ENCODE measurements around the gene TRAP1. TPM values are rescaled to one million over a fixed set of nuclear protein-coding genes. Genes with fewer than 3 reads are reported as not detected.

The TRAP1 gene
- total and polyA plus RNA-seq, 8 donors: 58.0 to 254 (median 84.0) TPM

DNA sequence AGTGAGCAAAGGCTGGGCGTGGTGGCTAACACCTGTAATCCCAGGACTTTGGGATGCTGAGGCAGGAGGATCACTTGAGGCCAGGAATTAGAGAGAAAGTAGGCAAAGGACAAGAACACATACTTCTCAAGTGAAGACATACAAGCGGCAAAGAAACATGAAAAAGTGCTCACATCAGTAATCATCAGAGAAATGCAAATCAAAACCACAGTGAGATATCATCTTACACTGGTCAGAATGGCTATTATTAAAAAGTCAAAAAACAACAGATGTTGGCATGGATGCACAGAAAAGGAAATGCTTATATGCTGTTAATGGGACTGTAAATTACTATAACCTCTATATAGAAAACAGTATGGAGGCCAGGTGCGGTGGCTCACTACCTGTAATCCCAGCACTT, 93.7 kb downstream of the TRAP1 start:
- no peaks in the 10 kb centered on the region for H3K9me3 ChIP-seq
- no peak overlapping the region for H3K4me3 ChIP-seq
- ATAC-seq: no peak
- no peak overlapping the region for H3K27ac ChIP-seq
- H3K36me3 ChIP-seq: no peaks in the 10 kb centered on the region
- TF ChIP-seq, protein P1, sequence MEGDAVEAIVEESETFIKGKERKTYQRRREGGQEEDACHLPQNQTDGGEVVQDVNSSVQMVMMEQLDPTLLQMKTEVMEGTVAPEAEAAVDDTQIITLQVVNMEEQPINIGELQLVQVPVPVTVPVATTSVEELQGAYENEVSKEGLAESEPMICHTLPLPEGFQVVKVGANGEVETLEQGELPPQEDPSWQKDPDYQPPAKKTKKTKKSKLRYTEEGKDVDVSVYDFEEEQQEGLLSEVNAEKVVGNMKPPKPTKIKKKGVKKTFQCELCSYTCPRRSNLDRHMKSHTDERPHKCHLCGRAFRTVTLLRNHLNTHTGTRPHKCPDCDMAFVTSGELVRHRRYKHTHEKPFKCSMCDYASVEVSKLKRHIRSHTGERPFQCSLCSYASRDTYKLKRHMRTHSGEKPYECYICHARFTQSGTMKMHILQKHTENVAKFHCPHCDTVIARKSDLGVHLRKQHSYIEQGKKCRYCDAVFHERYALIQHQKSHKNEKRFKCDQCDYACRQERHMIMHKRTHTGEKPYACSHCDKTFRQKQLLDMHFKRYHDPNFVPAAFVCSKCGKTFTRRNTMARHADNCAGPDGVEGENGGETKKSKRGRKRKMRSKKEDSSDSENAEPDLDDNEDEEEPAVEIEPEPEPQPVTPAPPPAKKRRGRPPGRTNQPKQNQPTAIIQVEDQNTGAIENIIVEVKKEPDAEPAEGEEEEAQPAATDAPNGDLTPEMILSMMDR (IDR thresholded peaks at IDR 0.05): no peak
- FAIRE-seq: no peak
- peaks cover 0 to 4% (median 0%) of the 10 kb centered on the region in 3 donors for H3K4me1 ChIP-seq
- no peak for DNase-seq
- H3K27me3 ChIP-seq: no peaks in the 10 kb centered on the region
- intact Hi-C loops (cut with DNase I): no loop called here
- WGBS, 2 donors: 98% methylated on average over 3 of the region's 3 CpGs

DNA sequence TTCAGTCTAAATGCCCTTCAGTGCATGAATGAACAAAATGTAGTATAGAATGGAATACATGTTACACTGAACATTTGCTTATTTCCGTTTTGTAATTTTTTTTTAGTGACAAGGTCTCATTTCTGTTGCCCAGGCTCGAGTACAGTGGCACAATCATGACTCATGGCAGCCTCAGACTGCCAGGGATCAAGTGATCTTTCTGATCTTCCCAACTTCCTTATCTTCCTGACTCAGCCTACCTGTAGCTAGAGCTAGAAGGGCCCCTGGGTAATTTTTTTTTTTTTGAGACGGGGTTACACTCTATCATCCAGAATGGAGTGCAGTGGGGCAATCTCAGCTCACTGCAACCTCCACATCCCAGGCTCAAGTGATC, 98.6 kb downstream of the TRAP1 start:
- H3K36me3 ChIP-seq: no peaks in the 10 kb centered on the region
- 84 to 87% methylated on average over 3 of the region's 3 CpGs for WGBS, 2 donors
- TF ChIP-seq, protein P1 (IDR thresholded peaks at IDR 0.05): no peak
- no peaks in the 10 kb centered on the region for H3K27me3 ChIP-seq
- no peak for FAIRE-seq
- no peaks in the 10 kb centered on the region for H3K9me3 ChIP-seq
- H3K4me3 ChIP-seq: no peak overlapping the region
- H3K27ac ChIP-seq: no peak overlapping the region
- no peak for DNase-seq
- ATAC-seq: no peak
- H3K4me1 ChIP-seq: peaks cover 0 to 4% (median 0%) of the 10 kb centered on the region in 3 donors
- intact Hi-C loops (cut with DNase I): no loop called here

DNA sequence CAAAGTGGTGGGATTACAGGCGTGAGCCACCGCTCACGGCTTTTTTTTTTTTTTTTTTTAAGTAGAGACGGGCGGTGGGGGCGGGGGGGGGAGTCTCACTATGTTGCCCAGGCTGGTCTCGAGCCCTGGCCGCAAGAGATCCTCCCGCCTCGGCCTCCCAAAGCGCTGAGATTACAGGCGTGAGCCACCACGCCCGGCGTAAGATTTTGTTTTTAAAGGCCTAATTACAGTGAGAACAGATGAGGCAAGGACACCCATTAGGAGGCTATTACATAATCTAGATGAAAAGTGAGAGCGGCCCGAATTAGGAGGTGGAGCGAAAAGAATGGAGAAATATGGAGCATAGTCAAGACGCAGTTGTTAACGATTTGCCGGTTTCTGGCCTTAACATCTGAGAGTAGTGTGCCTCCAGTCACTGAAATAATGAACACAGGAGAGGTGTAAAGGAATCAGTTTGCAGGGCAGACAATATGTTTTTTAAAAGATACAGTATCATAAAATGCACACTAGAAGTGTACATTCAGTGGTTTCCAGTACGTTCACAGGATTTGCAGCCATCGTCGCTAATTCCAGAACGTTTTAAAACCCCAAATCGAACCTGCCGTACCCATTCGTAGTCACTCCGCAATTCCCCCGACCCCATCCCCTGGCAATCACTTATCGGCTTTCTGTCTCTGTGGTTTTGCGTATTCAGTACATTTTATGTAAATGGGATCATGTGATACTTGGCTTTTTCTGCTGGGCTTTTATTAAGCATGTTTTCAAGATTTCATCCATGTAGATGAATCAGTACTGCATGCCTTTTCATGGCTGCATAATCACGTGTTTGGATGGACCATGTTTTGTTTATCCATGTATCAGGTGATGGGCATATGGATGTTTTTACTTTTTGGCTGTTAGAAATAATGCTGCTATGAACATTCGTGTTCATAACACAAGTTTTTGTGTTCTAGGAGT, 104.5 kb downstream of the TRAP1 start:
- no peaks in the 10 kb centered on the region for H3K36me3 ChIP-seq
- no peak overlapping the region for H3K27ac ChIP-seq
- peak overlapping the region in 3 of 4 donors; percentile 68 to 98 (median 91) for H3K4me3 ChIP-seq
- H3K9me3 ChIP-seq: no peaks in the 10 kb centered on the region
- H3K27me3 ChIP-seq: no peaks in the 10 kb centered on the region
- 76 to 85% methylated on average over 29 to 34 of the region's 34 CpGs for WGBS, 2 donors
- intact Hi-C loops (cut with DNase I): no loop called here
- peaks cover 0 to 9% (median 7%) of the 10 kb centered on the region in 3 donors for H3K4me1 ChIP-seq
- TF ChIP-seq, protein P1 (IDR thresholded peaks at IDR 0.05): no peak
- FAIRE-seq (no peak), DNase-seq (no peak), ATAC-seq (no peak)

DNA sequence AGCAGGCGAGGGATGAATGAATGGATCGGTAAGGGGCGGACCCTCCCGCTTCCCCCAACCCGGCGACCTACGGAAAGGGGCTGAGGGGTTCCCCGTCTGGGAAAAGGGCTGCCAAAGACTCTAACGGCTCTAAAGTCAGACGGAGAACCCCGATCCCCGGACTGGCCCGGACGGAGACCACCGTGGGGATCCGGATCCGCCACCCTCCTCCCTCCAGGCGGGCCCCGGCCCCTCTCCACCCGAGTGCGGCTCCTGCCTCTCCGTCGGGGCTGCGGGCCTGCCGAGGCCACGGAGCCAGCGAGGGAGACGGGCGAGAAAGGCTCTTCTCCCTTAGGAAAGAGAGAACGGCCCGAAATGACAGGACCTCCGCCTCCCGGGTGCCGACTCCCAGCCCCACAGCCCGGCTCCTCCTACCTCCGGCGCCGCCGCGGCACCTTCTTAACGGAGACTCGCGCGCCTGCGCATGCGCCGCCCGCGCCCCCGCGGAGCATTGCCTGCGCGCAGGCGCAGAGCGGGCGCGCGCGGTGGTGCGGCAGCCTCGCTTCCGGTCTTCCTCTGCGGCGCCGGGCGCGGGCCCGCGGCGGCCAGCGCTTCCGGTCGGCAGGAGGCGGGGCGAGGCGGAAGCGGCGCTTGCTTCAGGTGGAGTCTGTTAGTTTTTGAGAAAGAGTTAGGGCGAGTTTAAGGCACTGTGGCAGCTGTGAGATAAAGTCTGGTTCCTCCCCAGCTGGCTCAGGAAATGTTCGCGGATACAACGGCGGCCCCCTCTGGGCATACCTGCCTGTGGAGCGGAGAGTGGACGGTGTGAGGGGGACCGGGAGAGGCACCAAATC, 106.0 kb downstream of the TRAP1 start, which contains the start of gene SLX4:
Gene SLX4, minus strand, starts transcription at position 461 of the 830 bp plus-strand sequence. CDS start 2,642 bp downstream, outside the sequence.
- 0 to 1% methylated on average over 58 to 86 of the region's 86 CpGs for WGBS, 2 donors
- FAIRE-seq: no peak
- peak; percentile 96 to 100 (median 98) for ATAC-seq
- Histone ChIP-seq H3K4me3 (peak within 1 kb of the TSS; percentile 68 to 98 (median 84)), H3K4me1 (peaks cover 0 to 9% (median 7%) of the 10 kb centered on the region in 3 donors), H3K36me3 (no peaks in the 10 kb centered on the region), H3K27me3 (no peaks in the 10 kb centered on the region), H3K9me3 (no peaks in the 10 kb centered on the region), H3K27ac (peak within 1 kb of the TSS; percentile 36 to 71 (median 62))
- peak; percentile 85 to 98 (median 94) for DNase-seq
- intact Hi-C loops (cut with DNase I): no loop called here
- TF ChIP-seq, protein P1 (IDR thresholded peaks at IDR 0.05): no peak
